SK-N-MC (cell line): ENCODE data around the gene PLSCR3.

Experiments used
- EZH2 ChIP-seq: fragments of 200-600 bp; sonication (generic); IDR thresholded peaks from one replicate; pipeline ENCODE4 v1.6.1; 2017; ENCODE audit warnings: antibody characterized with exemption
- FOXP2 ChIP-seq: optimal IDR thresholded peaks from 2 replicates; pipeline ENCODE3; 2011; ENCODE audit warnings: mild to moderate bottlenecking, moderate library complexity; ENCODE audit not compliant: insufficient read depth; ENCODE audit errors: extremely low read length, control extremely low read depth
- POLR2AphosphoS5 ChIP-seq: IDR thresholded peaks from 2 replicates; pipeline ENCODE4 v1.6.1; 2012; ENCODE audit warnings: mild to moderate bottlenecking, low read depth, low read length, borderline replicate concordance

- no peak for TF ChIP-seq EZH2
- no peak for TF ChIP-seq POLR2AphosphoS5
- TF ChIP-seq FOXP2: no peak
Measured at GRCh38 chr17:7417056-7417655, 22.8 kb upstream of the PLSCR3 start.
